ENCODE data around the gene AMDHD1.

Gene AMDHD1

DNA sequence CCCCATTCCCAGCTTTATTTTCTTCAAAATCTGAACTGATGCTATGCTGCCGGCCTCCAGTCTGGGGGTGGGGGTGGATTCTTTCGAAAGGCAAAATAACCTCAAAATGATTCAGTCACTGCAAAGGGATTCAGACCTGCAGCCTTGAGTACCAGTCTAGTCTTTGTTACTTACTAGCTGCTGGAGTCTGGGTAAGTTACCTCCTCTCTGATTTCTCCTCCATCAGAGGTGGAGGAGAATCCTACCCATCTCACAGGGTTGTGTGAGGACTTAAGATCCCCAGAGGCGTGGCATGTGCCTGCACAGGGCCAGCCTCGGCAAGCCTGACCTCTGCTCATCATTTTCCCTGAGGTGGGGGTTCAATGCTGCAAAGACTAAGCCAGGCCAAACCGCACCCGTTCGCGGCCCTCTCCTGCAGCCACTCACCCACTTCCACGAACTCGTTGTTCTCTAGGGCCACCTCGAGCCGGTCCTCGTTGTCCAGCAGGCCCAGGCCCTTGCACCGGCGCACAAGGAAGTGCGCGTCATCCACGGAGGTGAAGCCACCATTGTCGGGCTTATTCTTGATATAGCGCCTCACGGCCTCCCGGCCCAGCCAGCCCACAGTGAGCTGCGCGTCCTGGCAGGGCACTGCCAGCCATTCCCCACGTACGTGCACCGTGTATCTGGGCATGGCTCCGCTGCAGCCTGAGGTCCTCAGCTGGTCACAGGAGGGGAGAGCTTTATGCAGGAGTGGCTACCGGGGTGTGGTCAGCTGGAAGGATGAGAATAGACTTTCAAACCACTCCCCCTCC, 52.3 kb downstream of the AMDHD1 start:
- peak; percentile 9 for DNase-seq (ENCODE audit: low read depth, low spot score)

DNA sequence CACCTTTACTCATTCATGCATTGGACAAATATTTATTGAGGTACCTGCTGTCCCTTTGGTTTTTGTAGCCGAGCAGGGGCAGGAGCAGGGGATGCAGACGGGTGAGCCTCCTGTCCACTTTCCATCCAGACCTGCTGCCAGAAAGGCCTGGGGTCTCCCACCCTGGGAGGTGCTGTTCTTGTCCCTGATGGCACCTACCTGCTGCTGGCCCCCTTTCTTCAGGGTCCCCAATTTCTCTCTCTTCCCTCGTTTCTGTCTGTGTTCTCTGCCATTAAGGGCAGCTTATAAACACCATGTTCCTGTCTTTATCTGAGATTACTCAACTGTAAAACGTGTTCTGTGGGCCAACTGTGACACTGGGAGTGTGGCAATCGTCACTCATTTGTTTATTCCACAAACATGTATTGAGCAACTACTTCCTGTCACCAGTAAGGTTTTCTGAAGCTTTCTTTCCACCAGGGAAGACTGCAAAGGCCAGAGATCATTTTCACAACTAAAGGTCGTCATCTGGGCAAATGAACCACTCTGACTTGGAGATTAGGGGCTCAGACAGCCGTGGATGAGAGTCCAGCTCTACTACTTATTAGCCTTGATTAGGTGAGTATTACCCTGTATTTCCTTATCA, 53.0 kb downstream of the AMDHD1 start, which contains the start of gene HAL:
HAL (minus strand) TSS at position 311 of the 625 bp plus-strand sequence. CDS start 434 bp downstream, outside the sequence.
- DNase-seq (ENCODE audit: low read depth, low spot score) = no peak

DNA sequence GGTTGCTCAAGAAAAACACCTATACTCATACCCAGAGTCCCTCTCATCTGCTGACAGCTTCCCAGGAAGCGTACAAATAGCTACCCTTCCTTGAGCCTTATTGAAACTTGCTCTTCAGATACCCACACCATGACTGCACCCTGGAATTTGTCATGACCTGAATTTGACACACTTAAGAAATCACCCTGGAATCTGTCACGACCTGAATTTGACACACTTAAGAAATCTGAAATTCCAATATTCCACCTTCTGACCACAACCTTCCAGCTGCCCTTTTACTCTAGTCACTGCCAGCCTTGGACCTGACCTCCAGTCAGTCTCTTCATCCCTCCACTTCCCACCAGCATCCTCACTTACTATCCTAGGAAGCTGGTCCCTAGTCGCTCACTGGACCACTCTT, 54.1 kb downstream of the AMDHD1 start:
- no peak for DNase-seq (ENCODE audit: low read depth, low spot score)

DNA sequence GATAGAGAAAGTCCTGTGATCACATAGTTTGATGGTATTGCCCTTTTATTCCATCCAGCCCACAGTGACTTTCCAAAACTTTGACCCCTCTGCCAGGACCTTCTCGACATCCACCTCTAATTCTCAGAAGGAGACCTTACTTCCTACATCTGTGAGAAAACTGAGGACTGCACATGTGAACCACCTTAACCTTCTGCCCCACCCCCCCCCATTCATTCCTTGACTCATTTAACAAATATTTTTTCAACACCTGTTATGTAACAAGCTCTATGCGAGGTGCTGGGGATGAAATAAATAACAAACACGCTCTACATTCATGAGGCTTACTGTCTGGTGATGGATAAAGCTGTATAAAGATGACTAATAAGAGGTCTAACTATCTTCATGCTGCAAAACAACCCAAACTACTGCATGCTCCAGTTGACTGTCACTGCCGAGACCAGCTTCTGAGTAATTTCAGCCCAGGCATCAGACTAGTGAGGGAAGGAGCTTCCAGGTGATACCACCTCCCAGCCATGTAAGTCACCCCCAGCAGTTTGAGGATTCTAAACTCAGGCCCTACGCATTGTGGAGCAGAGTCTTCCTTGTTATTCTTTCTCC, 54.9 kb downstream of the AMDHD1 start:
- no peak for DNase-seq (ENCODE audit: low read depth, low spot score)

DNA sequence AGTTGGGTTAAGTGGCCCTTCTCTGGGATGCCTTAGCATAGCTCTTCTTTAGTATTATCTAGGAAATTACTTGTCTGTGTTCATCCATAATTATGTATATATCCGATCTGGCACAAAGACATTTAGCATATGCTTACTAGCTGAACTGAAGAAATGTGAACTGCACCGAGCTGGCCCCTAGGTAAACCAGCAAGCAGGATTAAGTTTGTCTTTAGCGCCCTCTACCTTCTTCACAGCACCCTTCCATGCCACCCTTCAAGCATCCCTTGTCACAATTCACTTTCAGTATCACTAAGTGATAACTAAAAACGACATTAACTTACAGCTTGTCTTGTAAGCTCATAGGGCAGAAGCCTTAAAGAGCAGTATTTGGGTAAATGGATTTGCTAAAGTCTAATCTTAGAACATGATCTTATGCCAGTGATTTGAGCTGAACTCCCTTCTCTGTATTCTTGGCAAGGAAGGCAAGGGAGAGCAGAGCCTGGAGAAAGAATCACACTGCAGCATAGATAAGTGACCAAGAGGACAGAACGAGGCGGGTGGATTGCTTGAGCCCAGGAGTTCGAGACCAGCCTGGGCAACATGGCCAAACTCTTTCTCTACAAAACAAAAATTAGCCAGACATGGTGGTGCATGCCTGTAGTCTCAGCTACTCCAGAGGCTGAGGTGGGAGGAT, 55.6 kb downstream of the AMDHD1 start:
- DNase-seq (ENCODE audit: low read depth, low spot score) = peak; percentile 69

DNA sequence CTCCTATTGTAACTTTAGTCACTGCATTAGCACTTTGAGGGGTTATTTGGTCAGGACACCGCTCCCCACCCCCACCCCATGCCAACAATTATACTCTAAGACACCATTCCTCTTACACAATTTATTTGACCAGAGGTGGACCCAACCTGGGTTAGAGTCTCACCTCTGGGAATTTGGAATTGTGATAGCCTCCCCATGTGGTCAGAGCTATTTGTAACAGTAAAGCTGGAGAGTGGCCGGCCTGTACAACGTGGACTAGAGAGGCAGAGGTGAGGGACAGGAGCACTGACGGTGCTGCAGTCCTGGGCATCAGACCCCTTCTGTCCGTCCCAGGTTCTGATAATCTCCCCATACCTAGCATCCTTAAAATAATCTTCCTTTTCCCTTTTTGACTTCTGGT, 56.4 kb downstream of the AMDHD1 start:
- no peak for DNase-seq (ENCODE audit: low read depth, low spot score)

DNA sequence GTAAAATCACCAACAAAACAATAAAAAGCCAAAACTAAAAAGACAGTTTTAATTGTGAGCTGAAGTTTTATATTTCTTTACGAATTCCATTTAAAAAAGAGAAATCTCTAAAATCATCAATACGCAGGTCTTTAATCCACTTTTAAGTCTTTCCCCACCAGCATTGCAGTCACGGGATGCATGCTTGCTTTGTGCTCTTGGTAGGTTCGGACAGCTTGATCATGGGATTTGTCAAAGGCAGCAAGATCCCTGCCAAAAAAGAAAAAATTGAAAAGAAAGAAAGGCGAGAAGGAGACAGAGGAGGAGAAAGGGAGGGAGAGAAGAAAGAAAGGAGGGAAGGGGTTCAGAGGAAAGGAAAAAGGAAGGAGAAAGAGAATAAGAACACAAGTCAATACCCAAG, 57.7 kb downstream of the AMDHD1 start:
- DNase-seq (ENCODE audit: low read depth, low spot score) = no peak

DNA sequence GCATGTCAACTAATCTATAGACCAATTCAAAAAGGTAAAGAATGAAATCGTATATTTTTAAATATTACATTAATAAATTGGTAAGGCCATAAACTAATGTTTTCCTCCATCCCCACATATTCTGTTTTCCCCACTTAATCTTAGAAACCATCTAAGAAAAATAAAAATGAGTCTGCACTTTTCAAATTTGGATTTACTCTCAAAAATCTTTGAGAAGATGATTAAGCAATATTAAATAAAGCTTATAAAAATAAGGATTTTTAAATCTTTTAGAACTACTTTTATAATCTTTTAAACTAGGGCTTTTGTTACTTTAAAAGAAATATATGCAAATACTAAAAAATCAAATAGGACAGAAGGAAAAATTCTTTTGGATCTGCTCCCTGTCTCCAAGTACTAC, 63.6 kb downstream of the AMDHD1 start:
- no peak for DNase-seq (ENCODE audit: low read depth, low spot score)

DNA sequence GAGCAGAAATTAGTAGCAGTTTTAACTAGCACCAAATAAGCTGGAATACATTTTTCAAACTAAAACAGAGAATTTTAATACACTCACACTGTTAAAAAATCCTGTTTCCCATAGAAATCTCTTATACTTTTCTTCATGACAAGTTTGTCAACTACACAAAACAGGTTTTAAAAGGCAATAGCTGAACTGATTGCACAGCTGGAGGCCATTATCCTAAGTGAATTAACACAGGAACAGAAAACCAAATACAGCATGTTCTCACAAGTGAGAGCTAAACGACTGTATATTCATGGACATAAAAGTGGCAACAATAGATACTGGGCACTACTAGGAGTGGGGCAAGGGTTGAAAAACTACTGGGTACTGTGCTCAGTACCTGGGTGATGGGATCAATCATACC, 64.6 kb downstream of the AMDHD1 start:
- no peak for DNase-seq (ENCODE audit: low read depth, low spot score)

DNA sequence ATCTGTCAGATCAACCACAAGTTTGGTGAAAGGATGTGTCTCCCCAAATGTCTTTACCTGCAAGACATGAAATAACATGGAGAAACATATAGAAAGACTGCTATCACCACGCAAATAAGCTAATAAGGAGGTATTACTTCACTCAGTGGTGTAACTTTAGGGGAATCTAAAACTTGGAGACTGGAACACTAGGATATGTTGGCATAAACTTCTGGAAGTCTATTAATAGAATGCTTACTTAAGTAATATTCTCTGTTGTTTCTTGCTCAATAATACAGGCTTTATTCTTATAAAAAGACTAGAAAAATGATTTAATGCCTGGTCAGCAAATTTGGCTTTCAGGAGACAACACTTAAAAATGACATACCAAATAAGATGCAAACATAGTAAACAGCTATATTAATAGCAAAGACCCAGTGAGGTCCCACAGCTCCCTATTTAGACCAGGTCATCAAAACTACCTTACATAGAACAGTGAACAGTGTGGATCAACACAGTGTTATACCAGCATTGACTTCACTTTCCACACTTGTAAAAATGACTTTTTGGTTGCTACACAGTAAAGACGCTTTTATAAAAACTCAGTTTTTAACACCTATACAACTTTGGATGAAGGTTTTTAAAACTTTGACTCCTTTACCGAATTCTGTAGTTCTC, 71.9 kb downstream of the AMDHD1 start:
- no peak for DNase-seq (ENCODE audit: low read depth, low spot score)

DNA sequence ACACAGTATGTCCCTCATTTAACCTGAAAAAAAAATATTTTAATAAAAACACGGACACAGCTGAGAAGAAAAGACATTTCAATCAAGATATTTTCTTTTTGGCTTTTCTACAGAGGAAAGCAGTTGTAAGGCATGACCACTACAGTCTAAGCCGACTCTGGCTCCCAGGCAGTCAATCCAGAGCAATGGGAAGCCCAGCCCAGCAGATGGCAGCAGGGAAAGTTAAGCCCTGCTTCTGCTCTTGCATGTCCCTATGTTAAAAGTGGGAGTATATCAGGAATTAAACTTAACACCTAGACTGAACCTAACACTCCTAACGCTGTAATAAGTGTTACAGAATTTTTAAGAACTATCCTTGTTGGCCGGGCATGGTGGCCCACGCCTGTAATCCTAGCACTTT, 72.5 kb downstream of the AMDHD1 start:
- DNase-seq (ENCODE audit: low read depth, low spot score) = peak; percentile 47
